HepG2 (cell line): ENCODE results near the gene ADCY5. TPM values are rescaled to one million over a fixed set of nuclear protein-coding genes. Genes with fewer than 3 reads are reported as not detected.

Experiments used
- ATAC-seq: fragments of 200-7000 bp; cut with Tn5 transposase; 3 replicates; pipeline ENCODE4 v1.9.1; 2020; ENCODE audit warnings: mild to moderate bottlenecking, moderate library complexity
- BruUV-seq: library from RNA; stranded (reverse); fragments of 400-500 nt; replicated peaks from 2 replicates; lab custom pipeline; 2021; lab: Mats Ljungman, UMichigan
- CTCF ChIA-PET: fragments of 300-600 bp; formaldehyde crosslinking; extraction: SDS; loops from one replicate; lab custom pipeline; 2021; ENCODE audit warnings: low total read pairs, inconsistent platforms, low intra/inter-chr PET ratio; lab: Yijun Ruan, JAX
- POLR2A ChIA-PET: fragments of 350-600 bp; sonication (Branson Sonifier 250); formaldehyde crosslinking; loops from one replicate; lab custom pipeline; 2020; ENCODE audit warnings: antibody characterized with exemption, inconsistent platforms; lab: Yijun Ruan, JAX
- DNase-seq: peaks from one replicate; pipeline ENCODE4 v3.0.0-alpha.2; 2015; ENCODE audit warnings: low spot score
- FAIRE-seq: peaks from 3 replicates; lab custom pipeline; 2011; peaks lifted over from hg19 to GRCh38; lab: Jason Lieb, UNC
- H2AFZ ChIP-seq: one replicate; pipeline ENCODE4 v1.6.1; 2011; ENCODE audit warnings: low read length, inconsistent platforms
- H3K27ac ChIP-seq: fragments of 300-600 bp; 3 replicates; pipeline ENCODE4 v1.8.0; 2011; ENCODE audit warnings: mixed run types, mild to moderate bottlenecking, mixed read lengths, low read length, inconsistent platforms; ENCODE audit not compliant: insufficient read depth; ENCODE audit errors: extremely low read length
- H3K27me3 ChIP-seq, 2 experiments: fragments of 200-600 bp in 1 of 2; 2 replicates in 1 of 2; 3 replicates in 1 of 2; pipeline versions ENCODE4 v1.6.0 to v1.8.0; 2011; ENCODE audit warnings: low read length in 2 of 2, mild to moderate bottlenecking in 2 of 2, moderate library complexity in 2 of 2, inconsistent platforms in 1 of 2; ENCODE audit not compliant: insufficient read depth in 2 of 2, control insufficient read depth in 1 of 2
- H3K36me3 ChIP-seq, 2 experiments: fragments of 200-600 bp in 1 of 2; replicated peaks in 1 of 2; 2 replicates in 1 of 2; 3 replicates in 1 of 2; pipeline versions ENCODE4 v1.5.1 to v1.8.0; 2011; ENCODE audit warnings: low read length in 2 of 2, inconsistent platforms in 1 of 2; ENCODE audit not compliant: insufficient read depth in 2 of 2, control insufficient read depth in 1 of 2
- H3K4me1 ChIP-seq: 2 replicates; pipeline ENCODE4 v1.5.1; 2012; ENCODE audit warnings: low read length, inconsistent platforms; ENCODE audit not compliant: insufficient read depth
- H3K4me2 ChIP-seq: 2 replicates; pipeline ENCODE4 v1.6.0; 2011; ENCODE audit warnings: low read depth, low read length, inconsistent platforms
- H3K4me3 ChIP-seq, 3 experiments: fragments of 200-600 bp in 1 of 3; sonication (generic), shearing (Covaris generic) in 1 of 3; replicated peaks in 1 of 3; 2 replicates each; pipeline ENCODE4 v1.5.1; 2011 to 2016; ENCODE audit warnings: low read length in 3 of 3, inconsistent platforms in 2 of 3, low read depth in 2 of 3, mild to moderate bottlenecking in 2 of 3, control low read depth in 1 of 3, mixed read lengths in 1 of 3; ENCODE audit not compliant: insufficient read depth in 1 of 3
- H3K79me2 ChIP-seq: one replicate; pipeline ENCODE4 v1.6.1; 2011; ENCODE audit warnings: low read length, inconsistent platforms; ENCODE audit not compliant: insufficient read depth
- H3K9ac ChIP-seq: 2 replicates; pipeline ENCODE4 v1.6.0; 2011; ENCODE audit warnings: mild to moderate bottlenecking, low read depth, low read length, inconsistent platforms; ENCODE audit not compliant: insufficient read depth
- H3K9me3 ChIP-seq: 2 replicates; pipeline ENCODE4 v1.5.1; 2012; ENCODE audit warnings: mild to moderate bottlenecking, low read length
- H4K20me1 ChIP-seq: 2 replicates; pipeline ENCODE4 v1.6.0; 2011; ENCODE audit warnings: inconsistent platforms, mild to moderate bottlenecking, low read length, moderate library complexity; ENCODE audit not compliant: insufficient read depth
- ATM ChIP-seq: fragments of 450-650 bp; IDR thresholded peaks from 2 replicates; pipeline ENCODE4 v1.7.1; 2017; ENCODE audit warnings: mild to moderate bottlenecking, borderline replicate concordance
- SKIL ChIP-seq: sonication (generic); formaldehyde crosslinking; IDR thresholded peaks from 2 replicates; pipeline ENCODE4 v1.8.0; 2022; ENCODE audit warnings: missing genetic modification reagents, mild to moderate bottlenecking, moderate library complexity, borderline replicate concordance
- ZNF609 ChIP-seq: sonication (generic); formaldehyde crosslinking; IDR thresholded peaks from 2 replicates; pipeline ENCODE4 v1.4.0; 2020; ENCODE audit warnings: mild to moderate bottlenecking, missing genetic modification reagents, borderline replicate concordance
- ZNF768 ChIP-seq: sonication (generic); formaldehyde crosslinking; IDR thresholded peaks from 2 replicates; pipeline ENCODE4 v1.4.0; 2020; ENCODE audit warnings: missing genetic modification reagents
- WGBS: methylation state at CpG from one replicate; pipeline ENCODE4 v1.1.6; 2017; ENCODE audit warnings: low lambda C conversion rate; 5-methylcytosine and 5-hydroxymethylcytosine counted together
- in situ Hi-C: cut with HindIII; loops from 2 replicates; pipeline ENCODE4 v1.10.0; 2017; ENCODE audit warnings: low pct_unique_long_range_greater_than_20kb; ENCODE audit not compliant: extremely low pct_ligation_motif_present
- intact Hi-C: fragments of 100-400 bp; cut with micrococcal nuclease; formaldehyde crosslinking; loops from one replicate; pipeline ENCODE4 v1.10.0; 2022; ENCODE audit not compliant: unreplicated experiment
- polyA plus RNA-seq, 8 experiments: library from polyadenylated mRNA; depleted of rRNA in 3 of 8; stranded (reverse) in 7 of 8; unstranded in 1 of 8; fragments of >200 nt; fragmentation: Illumina TruSeq in 4 of 8; extraction: Trizol in 4 of 8; gene quantifications; 2 replicates each; pipeline versions ENCODE4 v1.2.1 to v1.2.3, GENCODE V29; 2011 to 2016; ENCODE audit warnings: low read depth in 4 of 8, missing spikeins in 1 of 8, mixed read lengths in 1 of 8; ENCODE audit not compliant: insufficient read depth in 1 of 8
- total RNA-seq, 5 experiments: library from RNA; depleted of rRNA; stranded (reverse); fragments of >200 nt; fragmentation: Illumina TruSeq; extraction: Trizol; gene quantifications; 2 replicates each; pipeline ENCODE4 v1.2.3, GENCODE V29; 2016; ENCODE audit warnings: low read depth in 1 of 5

ADCY5 gene
- total and polyA plus RNA-seq, 2 of the 13 experiments (the other 11 are each of a cell fraction or from before 2014, with no cell fraction given) = not detected

- TF ChIP-seq SKIL (CRISPR knock-in tag) = no peak
- TF ChIP-seq ZNF609 = no peak
- TF ChIP-seq, all 625 proteins: peak for 0
These were observed 62.9 kb downstream of the ADCY5 start (continued) for GRCh38 chr3:123385981-123386380.

DNA sequence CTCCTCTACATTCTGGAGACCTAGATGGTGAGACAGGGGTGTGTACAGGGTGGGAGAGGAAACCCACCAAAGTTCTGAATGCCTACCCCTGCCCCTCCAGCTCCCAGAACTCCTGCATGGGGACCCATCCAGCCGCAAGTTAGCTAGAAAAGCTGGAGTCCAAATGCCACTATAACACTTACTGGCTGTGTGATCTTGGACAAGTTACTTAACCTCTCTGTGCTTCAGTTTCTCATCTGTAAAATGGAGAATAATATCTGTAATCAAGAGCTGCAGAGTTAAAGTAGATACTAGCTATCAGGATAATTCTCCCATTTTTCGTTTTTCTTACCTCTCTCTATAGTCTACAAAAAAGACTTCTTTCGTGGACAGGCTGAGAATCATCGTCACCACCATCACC, 63.4 kb downstream of the ADCY5 start:
- ChIA-PET POLR2A (no interaction called here), CTCF (no interaction called here)
- no peak for FAIRE-seq
- Histone ChIP-seq H3K4me3 (no peak overlapping the region), H3K79me2 (no peaks in the 10 kb centered on the region), H3K27ac (no peak overlapping the region), H3K4me1 (no peaks in the 10 kb centered on the region), H3K36me3 (no peaks in the 10 kb centered on the region), H4K20me1 (no peaks in the 10 kb centered on the region), H3K27me3 (peaks cover 6 to 38% of the 10 kb centered on the region in 2 experiments; a peak in 3 of 5 replicates), H3K9ac (no peak overlapping the region), H3K4me2 (no peak overlapping the region), H2AFZ (no peak overlapping the region), H3K9me3 (no peaks in the 10 kb centered on the region)
- no peak for DNase-seq
- WGBS = 52% methylated on average over 4 of the region's 4 CpGs
- TF ChIP-seq ZNF768 (CRISPR knock-in tag) (peak; percentile 48; the same call in 1 of the 2 replicates), ATM (no peak)
- in situ Hi-C loops = no loop called here
- ATAC-seq = no peak
- BruUV-seq = no TSS peak
- intact Hi-C loops = no loop called here
